ENCODE data around the gene FHIT. TPM values are rescaled to one million over a fixed set of nuclear protein-coding genes. Genes with fewer than 3 reads are reported as not detected.

Gene FHIT
- total and polyA plus RNA-seq, 2 experiments from 2014 or later, result 9.7 to 16.2 TPM

DNA sequence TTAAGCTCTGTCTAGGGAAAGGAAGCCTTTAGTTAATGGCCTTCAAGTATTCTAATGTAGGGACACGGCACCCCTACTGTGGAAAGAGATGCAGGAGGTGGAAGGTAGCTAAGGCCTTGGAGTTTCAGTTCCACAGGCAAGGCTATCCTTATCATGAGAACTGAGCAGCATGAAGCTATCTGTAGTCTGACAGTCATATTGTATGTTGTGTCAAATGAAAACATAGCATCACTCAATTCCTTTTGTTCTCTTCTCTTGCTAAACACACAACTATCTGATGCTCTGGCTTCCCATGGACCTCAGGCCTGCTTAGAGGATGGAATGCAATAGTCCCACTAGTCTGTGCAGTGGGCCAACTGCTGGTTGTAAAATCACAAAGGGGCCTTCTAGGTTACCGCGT, 380.9 kb downstream of the FHIT start:
- Histone ChIP-seq H3K9me3 (ENCODE audit: low read depth) (no peaks in the 10 kb centered on the region), H4K20me1 (ENCODE audit: insufficient read depth, poor library complexity, severe bottlenecking) (no peaks in the 10 kb centered on the region), H3K36me3 (replicated peaks; ENCODE audit: insufficient read depth, low read depth) (no peaks in the 10 kb centered on the region), H3K27me3 (no peaks in the 10 kb centered on the region), H3K27ac (no peak overlapping the region), H3K79me2 (no peaks in the 10 kb centered on the region), H3K4me2 (no peak overlapping the region), H2AFZ (no peak overlapping the region), H3K9me2 (replicated peaks; ENCODE audit: insufficient read depth) (no peaks in the 10 kb centered on the region), H3K4me1 (ENCODE audit: insufficient read depth) (no peaks in the 10 kb centered on the region), H3K4me3 (no peak overlapping the region)
- DNase-seq (ENCODE audit: low spot score), result no peak
- WGBS (ENCODE audit: low lambda C conversion rate, missing lambda C conversion rate), result 93% methylated on average over 3 of the region's 3 CpGs
- TF ChIP-seq EZH2 (IDR thresholded peaks at IDR 0.05; ENCODE audit: borderline replicate concordance) (no peak), EZH2phosphoT487 (IDR thresholded peaks at IDR 0.05; ENCODE audit: low read depth, severe bottlenecking, unreplicated experiment) (no peak)

GRCh38 chr3:60867200-60867599, 384.1 kb downstream of the FHIT start:
- Histone ChIP-seq H3K36me3 (replicated peaks; ENCODE audit: insufficient read depth, low read depth) (no peaks in the 10 kb centered on the region), H3K4me2 (no peak overlapping the region), H3K9me3 (ENCODE audit: low read depth) (no peaks in the 10 kb centered on the region), H4K20me1 (ENCODE audit: insufficient read depth, poor library complexity, severe bottlenecking) (no peaks in the 10 kb centered on the region), H2AFZ (no peak overlapping the region), H3K79me2 (no peaks in the 10 kb centered on the region), H3K27ac (no peak overlapping the region), H3K27me3 (no peaks in the 10 kb centered on the region), H3K4me1 (ENCODE audit: insufficient read depth) (no peaks in the 10 kb centered on the region), H3K4me3 (no peak overlapping the region), H3K9me2 (replicated peaks; ENCODE audit: insufficient read depth) (no peaks in the 10 kb centered on the region)
- DNase-seq (ENCODE audit: low spot score), result no peak
- TF ChIP-seq CTCF (IDR thresholded peaks at IDR 0.05; ENCODE audit: poor library complexity) (no peak), EZH2phosphoT487 (IDR thresholded peaks at IDR 0.05; ENCODE audit: low read depth, severe bottlenecking, unreplicated experiment) (no peak), EZH2 (IDR thresholded peaks at IDR 0.05; ENCODE audit: borderline replicate concordance) (no peak)

DNA sequence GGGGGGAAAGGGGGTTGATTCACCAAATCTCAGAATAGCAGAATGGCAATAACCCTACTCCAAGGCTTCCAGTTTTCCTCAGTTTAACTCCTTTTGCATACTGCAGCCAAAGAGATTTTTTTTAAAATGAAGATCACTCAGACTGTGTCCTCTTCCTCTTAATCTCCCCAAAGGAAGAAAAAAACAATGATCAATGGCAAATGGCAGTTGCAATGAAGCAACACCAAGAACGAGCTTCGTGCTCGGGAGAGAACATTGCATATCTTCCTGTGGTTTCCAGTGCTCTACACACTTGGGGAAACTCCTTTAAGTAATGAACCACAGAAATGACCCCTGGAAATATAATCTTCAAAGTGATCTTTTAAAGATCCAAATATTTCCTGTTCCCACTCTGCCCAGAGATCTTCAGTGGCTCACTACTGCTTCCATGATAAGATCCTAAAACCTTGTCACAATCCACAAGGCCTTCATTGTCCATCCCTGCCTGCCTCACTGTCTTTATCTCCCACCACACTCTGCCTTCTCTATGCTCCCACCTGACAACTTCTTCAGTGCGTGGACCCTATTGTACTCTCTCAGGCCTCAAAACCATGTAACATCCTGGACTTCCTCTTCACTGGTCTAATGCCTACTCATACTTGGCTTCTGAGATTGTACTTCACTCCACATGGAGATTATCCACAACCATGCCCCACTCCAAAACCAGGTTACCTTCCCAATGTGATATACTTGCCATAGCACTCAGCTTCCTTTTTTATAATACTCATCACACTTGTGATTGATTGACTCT, 394.8 kb downstream of the FHIT start:
- H3K27ac ChIP-seq, result no peak overlapping the region
- WGBS (ENCODE audit: low lambda C conversion rate, missing lambda C conversion rate), result 98% methylated on average over 4 of the region's 4 CpGs
- H3K9me3 ChIP-seq (ENCODE audit: low read depth), result no peaks in the 10 kb centered on the region
- no peaks in the 10 kb centered on the region for H4K20me1 ChIP-seq (ENCODE audit: insufficient read depth, poor library complexity, severe bottlenecking)
- H3K9me2 ChIP-seq (replicated peaks; ENCODE audit: insufficient read depth), result no peaks in the 10 kb centered on the region
- no peaks in the 10 kb centered on the region for H3K4me1 ChIP-seq (ENCODE audit: insufficient read depth)
- no peak overlapping the region for H2AFZ ChIP-seq
- no peaks in the 10 kb centered on the region for H3K27me3 ChIP-seq
- no peaks in the 10 kb centered on the region for H3K79me2 ChIP-seq
- no peak overlapping the region for H3K4me3 ChIP-seq
- no peaks in the 10 kb centered on the region for H3K36me3 ChIP-seq (replicated peaks; ENCODE audit: insufficient read depth, low read depth)
- no peak for DNase-seq (ENCODE audit: low spot score)
- no peak overlapping the region for H3K4me2 ChIP-seq
- TF ChIP-seq CTCF (IDR thresholded peaks at IDR 0.05; ENCODE audit: poor library complexity) (no peak), EZH2 (IDR thresholded peaks at IDR 0.05; ENCODE audit: borderline replicate concordance) (no peak), EZH2phosphoT487 (IDR thresholded peaks at IDR 0.05; ENCODE audit: low read depth, severe bottlenecking, unreplicated experiment) (no peak)

- no peak overlapping the region for H3K27ac ChIP-seq
- no peaks in the 10 kb centered on the region for H3K79me2 ChIP-seq
- H3K27me3 ChIP-seq, result no peaks in the 10 kb centered on the region
- H3K4me1 ChIP-seq (ENCODE audit: insufficient read depth), result no peaks in the 10 kb centered on the region
- H4K20me1 ChIP-seq (ENCODE audit: insufficient read depth, poor library complexity, severe bottlenecking), result no peaks in the 10 kb centered on the region
- no peaks in the 10 kb centered on the region for H3K9me2 ChIP-seq (replicated peaks; ENCODE audit: insufficient read depth)
- H3K9me3 ChIP-seq (ENCODE audit: low read depth), result no peaks in the 10 kb centered on the region
- H3K36me3 ChIP-seq (replicated peaks; ENCODE audit: insufficient read depth, low read depth), result no peaks in the 10 kb centered on the region
- WGBS (ENCODE audit: low lambda C conversion rate, missing lambda C conversion rate), result 100% methylated on average over 2 of the region's 2 CpGs
- no peak for DNase-seq (ENCODE audit: low spot score)
- H3K4me3 ChIP-seq, result no peak overlapping the region
- no peak overlapping the region for H2AFZ ChIP-seq
- TF ChIP-seq EZH2phosphoT487 (IDR thresholded peaks at IDR 0.05; ENCODE audit: low read depth, severe bottlenecking, unreplicated experiment) (no peak), CTCF (IDR thresholded peaks at IDR 0.05; ENCODE audit: poor library complexity) (no peak), EZH2 (IDR thresholded peaks at IDR 0.05; ENCODE audit: borderline replicate concordance) (no peak)
- no peak overlapping the region for H3K4me2 ChIP-seq
Measured at GRCh38 chr3:60855250-60855649, 396.0 kb downstream of the FHIT start.

Measured in hepatocyte (in vitro differentiated cells).